H1 (cell line): ENCODE measurements around the gene CACUL1. TPM values are rescaled to one million over a fixed set of nuclear protein-coding genes. Genes with fewer than 3 reads are reported as not detected.

Experiments
- CTCF ChIA-PET: fragments of 300-600 bp; sonication (Branson Sonifier 250); formaldehyde crosslinking; loops from one replicate; lab custom pipeline; 2021; ENCODE audit not compliant: partially characterized antibody; lab: Charles Lee
- POLR2A ChIA-PET: fragments of 300-600 bp; sonication (Branson Sonifier 250); formaldehyde crosslinking; loops from one replicate; lab custom pipeline; 2021; ENCODE audit warnings: inconsistent platforms; ENCODE audit not compliant: partially characterized antibody; lab: Charles Lee
- DNase-seq, 2 experiments: peaks; one replicate each; pipeline versions ENCODE4 v3.0.0 to v3.0.0-alpha.2; 2010 to 2022; ENCODE audit warnings: low spot score in 2 of 2, low read depth in 1 of 2, mixed read lengths in 1 of 2
- FAIRE-seq: peaks from 2 replicates; lab custom pipeline; 2011; peaks lifted over from hg19 to GRCh38; lab: Jason Lieb, UNC
- H2AFZ ChIP-seq: 2 replicates; pipeline ENCODE4 v1.8.1; 2012; ENCODE audit warnings: low read length, inconsistent platforms
- H2AK5ac ChIP-seq: 2 replicates; pipeline ENCODE4 v1.6.1; 2013; ENCODE audit warnings: low read depth, low read length
- H2BK120ac ChIP-seq: replicated peaks from 2 replicates; pipeline ENCODE3; 2013; ENCODE audit warnings: low read depth, low read length, inconsistent platforms
- H2BK12ac ChIP-seq: 2 replicates; pipeline ENCODE4 v1.6.1; 2013; ENCODE audit warnings: low read depth, low read length
- H2BK15ac ChIP-seq: 2 replicates; pipeline ENCODE4 v1.6.1; 2013; ENCODE audit warnings: low read length
- H2BK20ac ChIP-seq: 2 replicates; pipeline ENCODE4 v1.6.1; 2013; ENCODE audit warnings: low read length
- H2BK5ac ChIP-seq: 2 replicates; pipeline ENCODE4 v1.6.1; 2013; ENCODE audit warnings: low read depth, low read length
- H3K14ac ChIP-seq: 2 replicates; pipeline ENCODE4 v1.6.1; 2013; ENCODE audit warnings: inconsistent platforms; ENCODE audit not compliant: insufficient read length
- H3K18ac ChIP-seq: 2 replicates; pipeline ENCODE4 v1.6.1; 2013; ENCODE audit warnings: low read length; ENCODE audit errors: extremely low read depth
- H3K23ac ChIP-seq: 2 replicates; pipeline ENCODE4 v1.6.1; 2013; ENCODE audit warnings: inconsistent platforms; ENCODE audit not compliant: insufficient read length
- H3K23me2 ChIP-seq: 2 replicates; pipeline ENCODE4 v1.6.1; 2013; ENCODE audit warnings: low read depth, low read length
- H3K27ac ChIP-seq: 2 replicates; pipeline ENCODE4 v1.6.1; 2011; ENCODE audit warnings: low read depth, low read length, inconsistent platforms
- H3K27me3 ChIP-seq, 4 experiments: replicated peaks in 1 of 4; 1 replicate in 1 of 4; 2 replicates in 3 of 4; pipeline versions ENCODE4 v1.6.1 to v1.8.1; 2011 to 2013; ENCODE audit warnings: low read length in 3 of 4, mild to moderate bottlenecking in 3 of 4, inconsistent platforms in 2 of 4, mixed read lengths in 2 of 4, moderate library complexity in 1 of 4; ENCODE audit not compliant: control insufficient read depth in 3 of 4, insufficient read depth in 3 of 4; ENCODE audit errors: extremely low read depth in 1 of 4
- H3K36me3 ChIP-seq, 4 experiments: 2 replicates each; pipeline versions ENCODE4 v1.6.1 to v1.8.1; 2011 to 2013; ENCODE audit warnings: mild to moderate bottlenecking in 4 of 4, low read length in 3 of 4, moderate library complexity in 2 of 4, control low read depth in 1 of 4, inconsistent platforms in 1 of 4; ENCODE audit not compliant: insufficient read depth in 4 of 4, control insufficient read depth in 2 of 4
- H3K4ac ChIP-seq: replicated peaks from 2 replicates; pipeline ENCODE3; 2013; ENCODE audit warnings: low read length, low read depth, mixed read lengths, inconsistent platforms; ENCODE audit not compliant: insufficient read length
- H3K4me1 ChIP-seq, 4 experiments: replicated peaks in 1 of 4; 1 replicate in 1 of 4; 2 replicates in 3 of 4; pipeline versions ENCODE4 v1.6.1 to v1.8.1; 2011 to 2013; ENCODE audit warnings: low read length in 3 of 4, inconsistent platforms in 2 of 4, mixed read lengths in 1 of 4; ENCODE audit not compliant: insufficient read depth in 4 of 4, control insufficient read depth in 3 of 4
- H3K4me2 ChIP-seq, 2 experiments: 2 replicates each; pipeline versions ENCODE4 v1.6.1 to v1.8.1; 2011 to 2013; ENCODE audit warnings: low read depth in 2 of 2, low read length in 2 of 2, control low read depth in 1 of 2, inconsistent platforms in 1 of 2, mild to moderate bottlenecking in 1 of 2; ENCODE audit not compliant: insufficient read depth in 1 of 2
- H3K4me3 ChIP-seq, 4 experiments: fragments of 200-600, 300-600 bp in 1 of 4; sonication (generic), shearing (Covaris generic), sonication (Bioruptor Twin) in 1 of 4; 2 replicates each; pipeline versions ENCODE4 v1.5.1 to v1.8.1; 2011 to 2016; ENCODE audit warnings: low read length in 4 of 4, low read depth in 3 of 4, control low read depth in 2 of 4, inconsistent platforms in 2 of 4, mild to moderate bottlenecking in 2 of 4, mixed read lengths in 1 of 4, moderate library complexity in 1 of 4; ENCODE audit not compliant: insufficient read depth in 2 of 4; ENCODE audit errors: extremely low read depth in 1 of 4
- H3K56ac ChIP-seq: replicated peaks from 2 replicates; pipeline ENCODE3; 2013; ENCODE audit warnings: low read depth, mild to moderate bottlenecking, mixed read lengths, low read length, inconsistent platforms; ENCODE audit not compliant: insufficient read length
- H3K79me1 ChIP-seq: 2 replicates; pipeline ENCODE4 v1.6.1; 2013; ENCODE audit warnings: low read depth, low read length, control low read depth
- H3K79me2 ChIP-seq, 2 experiments: 2 replicates each; pipeline versions ENCODE4 v1.6.1 to v1.8.1; 2012 to 2013; ENCODE audit warnings: low read length in 2 of 2, mild to moderate bottlenecking in 2 of 2, inconsistent platforms in 1 of 2; ENCODE audit not compliant: insufficient read depth in 2 of 2, control insufficient read depth in 1 of 2
- H3K9ac ChIP-seq, 4 experiments: replicated peaks in 1 of 4; 1 replicate in 1 of 4; 2 replicates in 3 of 4; pipeline versions ENCODE4 v1.6.1 to v1.8.1; 2011 to 2013; ENCODE audit warnings: low read depth in 3 of 4, low read length in 3 of 4, control low read depth in 2 of 4, mild to moderate bottlenecking in 2 of 4, moderate library complexity in 2 of 4, inconsistent platforms in 1 of 4; ENCODE audit errors: extremely low read depth in 1 of 4
- H3K9me3 ChIP-seq, 2 experiments: 2 replicates each; pipeline versions ENCODE4 v1.6.1 to v1.8.1; 2012 to 2013; ENCODE audit warnings: mild to moderate bottlenecking in 2 of 2, moderate library complexity in 2 of 2, control low read depth in 1 of 2, inconsistent platforms in 1 of 2, low read depth in 1 of 2, low read length in 1 of 2, mixed read lengths in 1 of 2; ENCODE audit not compliant: insufficient read depth in 2 of 2
- H4K20me1 ChIP-seq, 2 experiments: replicated peaks in 1 of 2; 2 replicates each; pipeline versions ENCODE3 to v1.8.1; 2011 to 2013; ENCODE audit warnings: inconsistent platforms in 2 of 2, low read length in 2 of 2, mild to moderate bottlenecking in 1 of 2; ENCODE audit not compliant: insufficient read depth in 2 of 2, control insufficient read depth in 1 of 2
- H4K5ac ChIP-seq: 2 replicates; pipeline ENCODE4 v1.6.1; 2013; ENCODE audit warnings: low read length, low read depth, mixed read lengths, inconsistent platforms; ENCODE audit not compliant: insufficient read length
- H4K8ac ChIP-seq: 2 replicates; pipeline ENCODE4 v1.8.0; 2013; ENCODE audit warnings: mild to moderate bottlenecking, moderate library complexity, low read length, inconsistent platforms; ENCODE audit not compliant: insufficient read depth; ENCODE audit errors: extremely low read depth
- H4K91ac ChIP-seq: replicated peaks from 2 replicates; pipeline ENCODE3; 2013; ENCODE audit warnings: low read length, mixed read lengths, inconsistent platforms; ENCODE audit not compliant: insufficient read length
- ASH2L ChIP-seq: fragments of 200-600, 300-600 bp; sonication (generic); IDR thresholded peaks from one replicate; pipeline ENCODE4 v1.7.1; 2017; ENCODE audit warnings: low read length
- ATF3 ChIP-seq: IDR thresholded peaks from 2 replicates; pipeline ENCODE4 v1.6.1; 2011; ENCODE audit warnings: low read depth, mild to moderate bottlenecking, low read length; ENCODE audit not compliant: insufficient read depth
- BACH1 ChIP-seq: IDR thresholded peaks from 2 replicates; pipeline ENCODE4 v1.6.1; 2012; ENCODE audit warnings: low read length, improper control_type of control experiment
- GABPA ChIP-seq: IDR thresholded peaks from 2 replicates; pipeline ENCODE4 v1.6.1; 2011; ENCODE audit warnings: mild to moderate bottlenecking, low read length, moderate library complexity, borderline replicate concordance; ENCODE audit not compliant: insufficient read depth
- GTF2F1 ChIP-seq: IDR thresholded peaks from 2 replicates; pipeline ENCODE4 v1.6.1; 2012; ENCODE audit warnings: low read depth, low read length, improper control_type of control experiment, borderline replicate concordance
- HDAC2 ChIP-seq, 2 experiments: fragments of 300-600 bp in 1 of 2; sonication (generic) in 1 of 2; IDR thresholded peaks; 2 replicates each; pipeline ENCODE4 v1.6.1; 2011 to 2012; ENCODE audit warnings: low read depth in 2 of 2, low read length in 2 of 2, mild to moderate bottlenecking in 2 of 2, moderate library complexity in 2 of 2, borderline replicate concordance in 1 of 2, inconsistent platforms in 1 of 2
- SIRT6 ChIP-seq: IDR thresholded peaks from one replicate; pipeline ENCODE4 v1.7.1; 2012; ENCODE audit warnings: low read length, inconsistent platforms
- SP1 ChIP-seq: IDR thresholded peaks from 2 replicates; pipeline ENCODE4 v1.6.1; 2011; ENCODE audit warnings: low read depth, low read length
- WGBS, 2 experiments: shearing (Covaris generic) in 1 of 2; methylation state at CpG; one replicate each; pipeline versions ENCODE4 v1.1.6 to v1.1.7; 2013 to 2015; ENCODE audit warnings: low lambda C conversion rate in 2 of 2, mixed read lengths in 2 of 2, inconsistent platforms in 1 of 2, low coverage in 1 of 2, missing lambda C conversion rate in 1 of 2; ENCODE audit not compliant: insufficient replicate concordance in 2 of 2, insufficient coverage in 1 of 2, insufficient read length in 1 of 2; ENCODE audit errors: extremely low coverage in 1 of 2, missing lambda C conversion rate in 1 of 2; 5-methylcytosine and 5-hydroxymethylcytosine counted together
- polyA plus RNA-seq, 7 experiments: library from polyadenylated mRNA; depleted of rRNA in 3 of 7; stranded (reverse) in 5 of 7; unstranded in 2 of 7; fragments of >200 nt in 5 of 7; fragments of 200-250 nt in 2 of 7; gene quantifications; 1 replicate in 5 of 7; 2 replicates in 1 of 7; 4 replicates in 1 of 7; pipeline versions ENCODE4 v1.2.1 to v1.2.3, GENCODE V29; 2011 to 2013; ENCODE audit warnings: missing spikeins in 2 of 7, mixed read lengths in 2 of 7
- total RNA-seq: library from RNA; stranded (reverse); fragmentation: NEBNext Ultra II Directional; extraction: Animal tissue kit (Norgen Biotek cat#: 25700); gene quantifications from 2 replicates; pipeline ENCODE4 v1.2.1, GENCODE V29; 2021
- TF ChIP-seq, protein P1 (sequence below): IDR thresholded peaks from 2 replicates; pipeline ENCODE4 v1.6.1; 2011; ENCODE audit warnings: low read length, improper control_type of control experiment

Gene CACUL1
- total and polyA plus RNA-seq, 2 of the 8 experiments (the other 6 are each of a cell fraction or from before 2014, with no cell fraction given) = 6.5 to 34.2 TPM

DNA sequence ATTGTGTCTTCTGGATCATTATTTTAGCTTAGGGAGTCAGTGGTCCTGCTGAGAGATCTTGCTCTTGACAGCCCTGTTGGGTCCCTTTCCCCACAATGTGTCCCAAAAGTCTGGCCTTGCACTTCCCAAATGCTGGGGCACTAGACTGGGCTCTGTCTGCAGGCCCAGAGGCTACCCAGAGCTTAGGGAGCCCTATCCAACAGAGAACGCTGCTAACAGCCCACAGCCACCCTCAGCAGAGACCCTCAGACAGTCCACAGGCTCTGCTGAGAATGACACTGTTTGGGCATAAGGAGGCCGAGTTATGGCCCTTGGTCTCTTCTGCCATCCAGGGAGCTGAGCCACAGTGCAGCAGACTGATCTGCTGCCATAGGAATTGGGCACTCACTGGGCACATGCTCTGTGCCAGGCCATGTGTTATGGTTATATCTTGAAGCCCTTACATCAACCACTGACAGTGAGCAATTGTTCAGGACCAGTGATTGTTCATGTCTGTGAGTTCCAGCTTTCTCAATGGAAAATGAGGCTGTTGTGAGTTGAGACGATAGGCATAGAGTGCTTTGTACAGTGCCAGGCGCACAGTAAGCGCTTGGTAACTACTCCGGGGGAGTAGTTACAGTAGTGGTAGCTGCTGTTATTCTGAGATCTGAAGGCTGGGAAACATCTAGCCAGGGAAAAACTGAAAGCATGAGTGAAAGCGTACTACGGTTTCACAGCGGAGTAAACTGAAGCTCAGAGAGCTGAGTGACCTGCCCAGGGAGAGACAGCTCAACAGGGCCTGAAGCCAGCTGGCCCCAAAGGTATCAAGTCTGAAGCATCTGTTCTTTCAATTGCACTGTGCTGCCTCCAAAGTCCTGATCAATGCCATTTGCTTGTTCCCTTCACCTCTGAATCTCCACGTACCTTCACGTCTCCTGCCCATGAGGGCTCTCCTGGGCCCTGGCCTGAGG lies 81.7 kb downstream of the CACUL1 start:
- H3K9ac ChIP-seq = no peak overlapping the region

More for the DNA sequence above, 81.7 kb downstream of the CACUL1 start:
- Histone ChIP-seq H4K20me1 (peaks cover 0 to 1% of the 10 kb centered on the region in 2 experiments), H3K56ac (no peak overlapping the region), H3K27ac (no peak overlapping the region), H2AFZ (no peak overlapping the region)
- TF ChIP-seq ASH2L = no peak
- no peak for TF ChIP-seq SIRT6
- TF ChIP-seq SP1 = no peak
- TF ChIP-seq GABPA = no peak
- TF ChIP-seq, protein P1, sequence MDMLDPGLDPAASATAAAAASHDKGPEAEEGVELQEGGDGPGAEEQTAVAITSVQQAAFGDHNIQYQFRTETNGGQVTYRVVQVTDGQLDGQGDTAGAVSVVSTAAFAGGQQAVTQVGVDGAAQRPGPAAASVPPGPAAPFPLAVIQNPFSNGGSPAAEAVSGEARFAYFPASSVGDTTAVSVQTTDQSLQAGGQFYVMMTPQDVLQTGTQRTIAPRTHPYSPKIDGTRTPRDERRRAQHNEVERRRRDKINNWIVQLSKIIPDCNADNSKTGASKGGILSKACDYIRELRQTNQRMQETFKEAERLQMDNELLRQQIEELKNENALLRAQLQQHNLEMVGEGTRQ = no peak
- no peak for TF ChIP-seq ATF3
- TF ChIP-seq GTF2F1 = no peak
- no peak for TF ChIP-seq BACH1
- TF ChIP-seq HDAC2 (IDR thresholded peaks at IDR 0.05; ENCODE audit: borderline replicate concordance in 1 of 2, low read depth in 2 of 2, low read length in 2 of 2) = no peak
- TF ChIP-seq, all 59 proteins: peak for 0
- H4K8ac ChIP-seq = no peak overlapping the region
- H3K27me3 ChIP-seq = no peaks in the 10 kb centered on the region
- no peaks in the 10 kb centered on the region for H3K23me2 ChIP-seq
- H3K14ac ChIP-seq = no peak overlapping the region
- no peak overlapping the region for H3K4ac ChIP-seq
- H4K5ac ChIP-seq = no peak overlapping the region
- H3K36me3 ChIP-seq = no peaks in the 10 kb centered on the region
- H4K91ac ChIP-seq = no peak overlapping the region
- no peak overlapping the region for H2BK12ac ChIP-seq
- no peak overlapping the region for H3K18ac ChIP-seq
- no peaks in the 10 kb centered on the region for H3K79me1 ChIP-seq
- H2BK5ac ChIP-seq = no peak overlapping the region
- 92% methylated on average over 11 of the region's 11 CpGs; no CpG with 5 or more reads in 1 of the 2 experiments for WGBS, 2 experiments
- no peak overlapping the region for H3K4me3 ChIP-seq
- no peaks in the 10 kb centered on the region for H3K79me2 ChIP-seq
- H2AK5ac ChIP-seq = no peak overlapping the region
- H3K4me2 ChIP-seq = no peak overlapping the region
- no peak overlapping the region for H3K23ac ChIP-seq
- H2BK120ac ChIP-seq = no peak overlapping the region
- no peaks in the 10 kb centered on the region for H3K9me3 ChIP-seq
- H2BK20ac ChIP-seq = no peak overlapping the region
- FAIRE-seq (no peak), DNase-seq (no peak)
- ChIA-PET POLR2A (interaction anchor here (0.7 to 2.1 kb wide), 5 partner anchors 8 to 79 kb away, joined by 3 to 9 read pairs (median 5); no protein-coding TSS in a partner anchor), CTCF (interaction anchor here (0.9 to 3.6 kb wide), 5 partner anchors 9 to 41 kb away, joined by 3 to 13 read pairs (median 4); no protein-coding TSS in a partner anchor)
- H2BK15ac ChIP-seq = no peak overlapping the region
- no peaks in the 10 kb centered on the region for H3K4me1 ChIP-seq
